RWPE1 (cell line): Measurements from ENCODE around the gene GGCT.
"Not testable (repeated sequence)": the region's sequence is repeated elsewhere in the genome, so short reads cannot be mapped to it uniquely, and the experiment has no call there.

ENCODE experiments used
- CTCF ChIA-PET: fragments of 350-600 bp; sonication (Branson Sonifier 250); formaldehyde crosslinking; extraction: SDS; loops from one replicate; lab custom pipeline; 2021; lab: Yijun Ruan, JAX
- POLR2A ChIA-PET: fragments of 400-600 bp; formaldehyde crosslinking; extraction: SDS; loops from one replicate; lab custom pipeline; 2020; ENCODE audit warnings: antibody characterized with exemption; ENCODE audit not compliant: low non-redundant PET; lab: Yijun Ruan, JAX
- DNase-seq: peaks from one replicate; pipeline ENCODE4 v3.0.0; 2012; ENCODE audit warnings: low spot score
- H3K27ac ChIP-seq: fragments of 450-650 bp; 2 replicates; pipeline ENCODE4 v1.5.1; 2017
- CTCF ChIP-seq: fragments of 450-650 bp; conservative IDR thresholded peaks from 2 replicates; pipeline ENCODE4 v1.5.1; 2017; ENCODE audit warnings: low read depth, mild to moderate bottlenecking

The GGCT gene

DNA sequence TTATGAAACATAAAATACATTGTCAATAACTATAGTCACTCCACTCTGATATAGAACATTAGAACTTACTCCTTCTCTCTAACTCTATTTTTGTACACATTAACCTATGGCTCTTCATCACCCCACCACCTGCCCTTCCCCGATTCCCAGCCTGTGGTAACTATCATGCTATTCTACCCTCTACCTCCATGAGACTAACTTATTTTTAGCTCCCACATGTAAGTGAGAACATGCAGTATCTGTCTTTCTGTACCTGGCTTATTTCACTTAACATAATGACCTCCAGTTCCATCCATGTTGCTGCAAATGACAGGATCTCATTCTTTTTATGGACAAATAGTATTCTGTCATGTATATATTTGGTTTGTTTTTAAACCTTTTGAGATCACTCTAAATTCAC, 17.3 kb downstream of the GGCT start:
- CTCF ChIA-PET: no interaction called here

GRCh38 chr7:30485667-30486066, 19.0 kb downstream of the GGCT start:
- no peak overlapping the region for H3K27ac ChIP-seq
- ChIA-PET POLR2A (no interaction called here), CTCF (interaction anchor here (0.5 kb wide), 1 partner anchor 327 kb away, joined by 3 read pairs; no protein-coding TSS in a partner anchor)
- DNase-seq: no peak
- TF ChIP-seq CTCF: no peak

More for the DNA sequence above, 17.3 kb downstream of the GGCT start:
- no peak for TF ChIP-seq CTCF
- POLR2A ChIA-PET: no interaction called here
- no peak for DNase-seq
- no peak overlapping the region for H3K27ac ChIP-seq

DNA sequence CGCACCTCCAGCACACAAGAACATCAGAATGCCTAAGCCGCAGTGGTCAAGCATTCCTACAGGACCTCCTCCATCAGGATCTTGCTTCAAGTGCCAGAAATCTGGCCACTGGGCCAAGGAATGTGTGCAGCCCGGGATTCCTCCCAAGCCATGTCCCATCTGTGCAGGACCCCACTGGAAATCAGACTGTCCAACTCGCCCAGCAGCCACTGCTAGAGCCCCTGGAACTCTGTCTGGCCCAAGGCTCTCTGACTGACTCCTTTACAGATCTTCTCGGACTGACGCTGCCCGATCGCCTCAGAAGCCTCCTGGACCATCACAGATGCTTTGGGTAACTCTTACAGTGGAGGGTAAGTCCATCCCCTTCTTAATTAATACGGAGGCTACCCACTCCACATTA, 23.2 kb downstream of the GGCT start:
- not testable (repeated sequence) for H3K27ac ChIP-seq

GRCh38 chr7:30479202-30480120, 25.2 kb downstream of the GGCT start:
- H3K27ac ChIP-seq: peak overlapping the region; percentile 94
- TF ChIP-seq CTCF: no peak
- POLR2A ChIA-PET: no interaction called here
- DNase-seq: peak; percentile 33
- CTCF ChIA-PET: interaction anchor here (0.7 kb wide), 1 partner anchor 178 kb away, joined by 7 read pairs; no protein-coding TSS in a partner anchor

More for the DNA sequence above, 23.2 kb downstream of the GGCT start:
- DNase-seq, POLR2A ChIA-PET: not testable (repeated sequence)
- CTCF ChIA-PET: interaction anchor here (0.7 kb wide), 1 partner anchor 70 kb away, joined by 5 read pairs; no protein-coding TSS in a partner anchor

- DNase-seq: peak; percentile 82
- peak within 1 kb of the TSS; percentile 94 for H3K27ac ChIP-seq
- ChIA-PET POLR2A (interaction anchor here (0.6 to 0.8 kb wide), 2 partner anchors 16 to 20 kb away, joined by 3 to 4 read pairs; no protein-coding TSS in a partner anchor), CTCF (interaction anchor here (0.5 to 1.2 kb wide), 5 partner anchors 12 to 151 kb away, joined by 3 to 6 read pairs (median 3); no protein-coding TSS in a partner anchor)
- TF ChIP-seq CTCF: no peak
These were observed 26.1 kb downstream of the GGCT start, which contains the start of gene NOD1 for GRCh38 chr7:30478349-30479201. NOD1 (minus strand) TSS chr7:30478784; CDS start chr7:30456921, 21,863 bp downstream.

DNA sequence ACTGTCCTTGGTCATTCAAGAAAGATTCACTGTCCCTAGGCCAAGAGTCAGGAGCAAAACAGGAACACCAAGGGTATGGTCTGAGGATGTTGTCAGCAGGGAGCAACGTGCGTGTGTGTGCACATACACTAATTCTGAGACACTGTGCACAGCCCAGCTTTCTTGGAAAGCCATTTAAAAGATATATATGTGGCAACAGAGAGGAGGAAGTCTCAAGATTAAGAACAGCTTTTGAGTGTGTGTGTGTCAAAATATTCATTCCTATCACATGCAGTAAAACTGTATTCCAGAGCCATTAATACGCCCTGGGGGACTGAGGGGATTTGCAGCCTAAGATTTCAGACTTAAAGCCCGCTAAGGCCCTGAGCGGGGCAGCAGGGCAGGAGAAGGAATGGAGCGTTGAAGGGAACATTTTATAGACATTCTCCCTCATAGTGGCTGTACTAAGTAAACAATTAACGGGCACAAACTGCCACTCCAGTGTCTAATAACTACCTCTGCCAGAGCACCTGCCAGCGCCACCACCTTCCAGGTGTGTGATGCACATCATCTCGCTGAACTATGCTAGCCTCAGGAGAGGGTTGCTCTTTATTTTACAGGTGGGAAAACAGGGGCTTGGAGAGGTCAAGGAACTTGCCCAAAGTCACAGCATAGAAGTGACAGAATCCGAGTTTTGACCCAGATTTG, 28.0 kb downstream of the GGCT start:
- TF ChIP-seq CTCF: no peak
- ChIA-PET CTCF (no interaction called here), POLR2A (no interaction called here)
- DNase-seq: no peak
- no peak overlapping the region for H3K27ac ChIP-seq
